Neural progenitor cell (in vitro differentiated cells): Measurements from ENCODE around the gene PPM1E. TPM values are rescaled to one million over a fixed set of nuclear protein-coding genes. Genes with fewer than 3 reads are reported as not detected.
A peak's percentile ranks its signal among the peaks of the same experiment; 100 is the strongest.

Experiments
- DNase-seq: peaks from one replicate; pipeline ENCODE4 v3.0.0-alpha.2; 2016; ENCODE audit warnings: low spot score
- H2AFZ ChIP-seq: fragments of 200-600 bp; sonication (generic); replicated peaks from 2 replicates; pipeline ENCODE4 v1.6.1; 2016; ENCODE audit warnings: antibody characterized with exemption
- H3F3A ChIP-seq: fragments of 200-600 bp; sonication (generic); 2 replicates; pipeline ENCODE4 v1.6.1; 2016; ENCODE audit warnings: antibody characterized with exemption, low read depth
- H3K27ac ChIP-seq: fragments of 200-600 bp; sonication (generic); 2 replicates; pipeline ENCODE4 v1.5.1; 2016; ENCODE audit warnings: mild to moderate bottlenecking
- H3K27me3 ChIP-seq: fragments of 200-600 bp; sonication (generic); 2 replicates; pipeline ENCODE4 v1.6.1; 2016; ENCODE audit warnings: mild to moderate bottlenecking, moderate library complexity
- H3K36me3 ChIP-seq: fragments of 200-600 bp; sonication (generic); 2 replicates; pipeline ENCODE4 v1.5.1; 2016
- H3K4me1 ChIP-seq: fragments of 200-600 bp; sonication (generic); 2 replicates; pipeline ENCODE4 v1.6.1; 2016; ENCODE audit warnings: mixed run types
- H3K4me2 ChIP-seq: fragments of 200-600 bp; sonication (generic); 2 replicates; pipeline ENCODE4 v1.6.1; 2016
- H3K4me3 ChIP-seq: fragments of 200-600 bp; sonication (generic); 2 replicates; pipeline ENCODE4 v1.5.1; 2016
- H3K79me2 ChIP-seq: fragments of 200-600 bp; sonication (generic); 2 replicates; pipeline ENCODE4 v1.6.1; 2016; ENCODE audit warnings: low read depth
- H3K9ac ChIP-seq: fragments of 200-600 bp; sonication (generic); 2 replicates; pipeline ENCODE4 v1.6.1; 2016
- H3K9me3 ChIP-seq: fragments of 200-600 bp; sonication (generic); 2 replicates; pipeline ENCODE4 v1.5.1; 2016; ENCODE audit warnings: low read depth
- H4K20me1 ChIP-seq: fragments of 200-600 bp; sonication (generic); 2 replicates; pipeline ENCODE4 v1.6.1; 2016; ENCODE audit warnings: low read depth
- H3K27ac Mint-ChIP-seq: 3 replicates; pipeline ENCODE4 v1.8.0; 2021; ENCODE audit warnings: mixed read lengths
- H3K27me3 Mint-ChIP-seq: 2 replicates; pipeline ENCODE4 v1.8.0; 2022; ENCODE audit warnings: low read depth, mild to moderate bottlenecking, inconsistent platforms, moderate library complexity, mixed read lengths; ENCODE audit not compliant: insufficient read depth
- H3K36me3 Mint-ChIP-seq: 3 replicates; pipeline ENCODE4 v1.8.0; 2021; ENCODE audit warnings: mixed read lengths
- H3K4me1 Mint-ChIP-seq: 3 replicates; pipeline ENCODE4 v1.8.0; 2021; ENCODE audit warnings: mixed read lengths
- H3K4me3 Mint-ChIP-seq: 3 replicates; pipeline ENCODE4 v1.8.0; 2021; ENCODE audit warnings: mild to moderate bottlenecking, moderate library complexity, mixed read lengths
- H3K9me3 Mint-ChIP-seq: 3 replicates; pipeline ENCODE4 v1.8.0; 2020; ENCODE audit warnings: mixed read lengths
- EZH2 ChIP-seq: fragments of 200-600 bp; sonication (generic); IDR thresholded peaks from 2 replicates; pipeline ENCODE4 v1.6.1; 2017; ENCODE audit warnings: antibody characterized with exemption, mild to moderate bottlenecking, moderate library complexity
- EZH2phosphoT487 ChIP-seq: fragments of 200-600 bp; sonication (generic); IDR thresholded peaks from 2 replicates; pipeline ENCODE4 v1.6.1; 2017; ENCODE audit warnings: antibody characterized with exemption
- total RNA-seq: library from RNA; depleted of rRNA; stranded (reverse); fragments of >200 nt; gene quantifications from 2 replicates; pipeline ENCODE4 v1.2.3, GENCODE V29; 2015; ENCODE audit warnings: low replicate concordance
- TF ChIP-seq, protein P1 (sequence below): fragments of 200-600 bp; sonication (generic); IDR thresholded peaks from 2 replicates; pipeline ENCODE4 v1.5.1; 2017; ENCODE audit warnings: antibody characterized with exemption, mild to moderate bottlenecking

The PPM1E gene
- total RNA-seq, 1 donor from 2014 or later: 18.8 TPM

DNA sequence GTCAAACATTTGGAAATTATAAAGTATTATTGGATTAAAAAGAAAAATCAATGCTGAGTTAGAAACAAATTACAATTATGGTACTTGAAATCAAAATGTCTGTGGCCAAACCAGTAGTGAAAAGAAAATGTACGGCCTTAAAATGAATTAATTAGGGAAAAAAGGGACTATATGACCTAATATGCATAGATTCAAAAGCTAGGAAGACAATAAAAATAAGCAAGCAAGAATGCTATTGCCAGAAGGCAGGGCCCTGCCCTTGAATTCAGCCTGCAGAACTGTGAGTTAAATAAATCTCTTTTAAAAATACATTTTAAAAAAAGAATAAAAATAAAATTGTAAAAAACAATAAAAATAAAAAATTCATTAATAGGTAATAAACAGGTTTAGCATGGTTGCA, 262.4 kb downstream of the PPM1E start:
- H3K4me3 ChIP-seq: no peak overlapping the region
- no peak overlapping the region for H2AFZ ChIP-seq
- no peaks in the 10 kb centered on the region for H3K36me3 ChIP-seq
- no peaks in the 10 kb centered on the region for H3K4me1 Mint-ChIP-seq
- no peak overlapping the region for H3K4me2 ChIP-seq
- H3K27ac ChIP-seq: no peak overlapping the region
- no peaks in the 10 kb centered on the region for H4K20me1 ChIP-seq
- no peaks in the 10 kb centered on the region for H3K27me3 Mint-ChIP-seq
- H3K4me3 Mint-ChIP-seq: no peak overlapping the region
- H3K4me1 ChIP-seq: no peaks in the 10 kb centered on the region
- no peaks in the 10 kb centered on the region for H3K27me3 ChIP-seq
- H3F3A ChIP-seq: no peaks in the 10 kb centered on the region
- TF ChIP-seq EZH2: no peak
- TF ChIP-seq, protein P1, sequence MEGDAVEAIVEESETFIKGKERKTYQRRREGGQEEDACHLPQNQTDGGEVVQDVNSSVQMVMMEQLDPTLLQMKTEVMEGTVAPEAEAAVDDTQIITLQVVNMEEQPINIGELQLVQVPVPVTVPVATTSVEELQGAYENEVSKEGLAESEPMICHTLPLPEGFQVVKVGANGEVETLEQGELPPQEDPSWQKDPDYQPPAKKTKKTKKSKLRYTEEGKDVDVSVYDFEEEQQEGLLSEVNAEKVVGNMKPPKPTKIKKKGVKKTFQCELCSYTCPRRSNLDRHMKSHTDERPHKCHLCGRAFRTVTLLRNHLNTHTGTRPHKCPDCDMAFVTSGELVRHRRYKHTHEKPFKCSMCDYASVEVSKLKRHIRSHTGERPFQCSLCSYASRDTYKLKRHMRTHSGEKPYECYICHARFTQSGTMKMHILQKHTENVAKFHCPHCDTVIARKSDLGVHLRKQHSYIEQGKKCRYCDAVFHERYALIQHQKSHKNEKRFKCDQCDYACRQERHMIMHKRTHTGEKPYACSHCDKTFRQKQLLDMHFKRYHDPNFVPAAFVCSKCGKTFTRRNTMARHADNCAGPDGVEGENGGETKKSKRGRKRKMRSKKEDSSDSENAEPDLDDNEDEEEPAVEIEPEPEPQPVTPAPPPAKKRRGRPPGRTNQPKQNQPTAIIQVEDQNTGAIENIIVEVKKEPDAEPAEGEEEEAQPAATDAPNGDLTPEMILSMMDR: no peak
- TF ChIP-seq EZH2phosphoT487: no peak
- H3K27ac Mint-ChIP-seq: no peak overlapping the region
- no peaks in the 10 kb centered on the region for H3K9me3 ChIP-seq
- DNase-seq: no peak
- no peak overlapping the region for H3K9ac ChIP-seq
- H3K9me3 Mint-ChIP-seq: no peaks in the 10 kb centered on the region
- peaks cover 10% of the 10 kb centered on the region for H3K36me3 Mint-ChIP-seq
- H3K79me2 ChIP-seq: no peaks in the 10 kb centered on the region

DNA sequence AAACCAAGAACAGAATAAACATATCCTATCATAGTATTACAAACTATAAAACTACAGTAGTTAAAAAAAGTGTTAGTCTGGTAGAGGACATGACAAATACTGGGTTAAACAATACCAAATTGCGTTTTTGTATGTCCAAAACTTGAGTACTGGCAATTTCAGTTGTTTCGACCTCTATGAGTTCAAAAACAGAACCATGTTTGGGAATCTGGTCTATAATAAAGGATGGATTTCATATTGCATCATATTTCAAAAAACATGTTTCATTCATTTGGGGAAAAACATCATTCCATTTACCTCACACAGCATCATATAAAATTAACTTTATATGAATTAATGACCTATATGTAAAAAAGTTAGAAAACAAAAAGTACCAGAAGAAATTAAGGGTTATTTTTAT, 269.3 kb downstream of the PPM1E start:
- Mint-ChIP-seq H3K4me1 (no peaks in the 10 kb centered on the region), H3K27me3 (no peaks in the 10 kb centered on the region), H3K36me3 (peaks cover 14% of the 10 kb centered on the region), H3K9me3 (no peaks in the 10 kb centered on the region), H3K4me3 (no peak overlapping the region), H3K27ac (no peak overlapping the region)
- H3K4me3 ChIP-seq: no peak overlapping the region
- TF ChIP-seq EZH2 (no peak), EZH2phosphoT487 (no peak)
- TF ChIP-seq, protein P1: no peak
- H3K36me3 ChIP-seq: no peaks in the 10 kb centered on the region
- no peaks in the 10 kb centered on the region for H3K27me3 ChIP-seq
- no peaks in the 10 kb centered on the region for H3K4me1 ChIP-seq
- no peaks in the 10 kb centered on the region for H4K20me1 ChIP-seq
- no peak overlapping the region for H3K27ac ChIP-seq
- no peaks in the 10 kb centered on the region for H3K9me3 ChIP-seq
- H3K4me2 ChIP-seq: no peak overlapping the region
- no peak for DNase-seq
- peaks cover 4% of the 10 kb centered on the region for H3F3A ChIP-seq
- no peak overlapping the region for H3K9ac ChIP-seq
- H3K79me2 ChIP-seq: no peaks in the 10 kb centered on the region
- no peak overlapping the region for H2AFZ ChIP-seq

DNA sequence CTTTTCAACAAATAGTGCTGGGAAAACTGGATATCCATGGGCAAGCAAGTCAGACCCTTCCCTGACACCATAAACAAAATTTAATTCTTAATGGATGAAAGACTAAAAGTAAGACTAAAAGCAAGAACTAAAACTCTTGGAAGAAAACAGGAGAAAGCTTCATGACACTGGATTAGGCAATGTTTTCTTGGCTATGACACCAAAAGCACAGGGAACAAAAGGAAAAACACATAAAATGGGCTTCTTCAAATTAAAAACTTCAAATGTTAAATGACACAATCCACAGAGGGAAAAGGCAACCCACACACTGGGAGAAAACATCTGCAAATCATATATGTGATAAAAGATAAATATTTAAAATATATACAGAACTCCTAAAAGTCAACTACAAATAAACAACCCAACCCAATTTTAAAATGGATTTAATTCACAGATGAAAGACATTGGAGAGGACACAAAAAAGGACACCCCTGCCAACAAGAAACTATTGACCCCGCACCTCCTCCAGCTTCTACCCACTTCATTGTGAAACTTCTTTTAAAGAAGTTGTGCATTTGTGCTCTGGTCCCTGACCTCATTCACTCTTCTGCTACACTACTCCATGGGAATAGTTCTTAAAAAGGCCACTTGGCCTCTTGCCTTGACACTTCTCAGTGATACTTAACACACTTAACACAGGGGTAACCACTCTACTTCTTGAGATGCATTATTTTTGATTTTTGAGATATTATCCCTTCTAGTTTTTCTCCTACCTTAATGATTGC, 270.7 kb downstream of the PPM1E start:
- no peaks in the 10 kb centered on the region for H3K4me1 ChIP-seq
- H3K4me3 ChIP-seq: no peak overlapping the region
- peaks cover 6% of the 10 kb centered on the region for H3K36me3 ChIP-seq
- Mint-ChIP-seq H3K4me3 (no peak overlapping the region), H3K36me3 (peaks cover 12% of the 10 kb centered on the region), H3K4me1 (no peaks in the 10 kb centered on the region), H3K27me3 (no peaks in the 10 kb centered on the region), H3K27ac (no peak overlapping the region), H3K9me3 (no peaks in the 10 kb centered on the region)
- no peaks in the 10 kb centered on the region for H3K79me2 ChIP-seq
- TF ChIP-seq, protein P1: no peak
- TF ChIP-seq EZH2 (no peak), EZH2phosphoT487 (no peak)
- no peaks in the 10 kb centered on the region for H3K27me3 ChIP-seq
- no peak for DNase-seq
- H2AFZ ChIP-seq: no peak overlapping the region
- no peak overlapping the region for H3K9ac ChIP-seq
- H3K4me2 ChIP-seq: no peak overlapping the region
- H3F3A ChIP-seq: peaks cover 4% of the 10 kb centered on the region
- H3K9me3 ChIP-seq: no peaks in the 10 kb centered on the region
- H4K20me1 ChIP-seq: no peaks in the 10 kb centered on the region
- H3K27ac ChIP-seq: peak overlapping the region; percentile 16
